ENCODE data around the gene SERP2. TPM values are rescaled to one million over a fixed set of nuclear protein-coding genes. Genes with fewer than 3 reads are reported as not detected.

The SERP2 gene
- total RNA-seq, 1 donor from 2014 or later, result 2.8 TPM

GRCh38 chr13:44355621-44356020, 18.0 kb upstream of the SERP2 start:
- no peaks in the 10 kb centered on the region for H3K9me3 ChIP-seq
- H3K27ac ChIP-seq, result no peak overlapping the region
- H3K27me3 ChIP-seq, result no peaks in the 10 kb centered on the region
- intact Hi-C loops (cut with DNase I), result no loop called here
- no peak for DNase-seq
- ATAC-seq, result no peak
- no peak overlapping the region for H3K4me3 ChIP-seq
- H3K36me3 ChIP-seq, result no peaks in the 10 kb centered on the region
- peaks cover 8% of the 10 kb centered on the region for H3K4me1 ChIP-seq
- no peak for TF ChIP-seq CTCF (IDR thresholded peaks at IDR 0.05)

GRCh38 chr13:44359983-44360375, 13.6 kb upstream of the SERP2 start:
- no peaks in the 10 kb centered on the region for H3K9me3 ChIP-seq
- H3K4me1 ChIP-seq, result no peaks in the 10 kb centered on the region
- ATAC-seq, result no peak
- DNase-seq, result no peak
- no peak for TF ChIP-seq CTCF (IDR thresholded peaks at IDR 0.05)
- intact Hi-C loops (cut with DNase I), result no loop called here
- H3K36me3 ChIP-seq, result no peaks in the 10 kb centered on the region
- no peaks in the 10 kb centered on the region for H3K27me3 ChIP-seq
- no peak overlapping the region for H3K4me3 ChIP-seq
- H3K27ac ChIP-seq, result no peak overlapping the region

GRCh38 chr13:44362394-44363040, 11.1 kb upstream of the SERP2 start:
- Histone ChIP-seq H3K27me3 (no peaks in the 10 kb centered on the region), H3K4me3 (no peak overlapping the region), H3K27ac (no peak overlapping the region), H3K9me3 (no peaks in the 10 kb centered on the region), H3K36me3 (no peaks in the 10 kb centered on the region), H3K4me1 (no peaks in the 10 kb centered on the region)
- DNase-seq (no peak), ATAC-seq (no peak)
- intact Hi-C loops (cut with DNase I), result no loop called here
- TF ChIP-seq CTCF (IDR thresholded peaks at IDR 0.05), result no peak

GRCh38 chr13:44363631-44364344, 9.8 kb upstream of the SERP2 start:
- no peaks in the 10 kb centered on the region for H3K4me1 ChIP-seq
- H3K9me3 ChIP-seq, result no peaks in the 10 kb centered on the region
- H3K4me3 ChIP-seq, result no peak overlapping the region
- intact Hi-C loops (cut with DNase I), result no loop called here
- no peaks in the 10 kb centered on the region for H3K36me3 ChIP-seq
- no peak for TF ChIP-seq CTCF (IDR thresholded peaks at IDR 0.05)
- ATAC-seq, result no peak
- no peaks in the 10 kb centered on the region for H3K27me3 ChIP-seq
- DNase-seq, result no peak
- no peak overlapping the region for H3K27ac ChIP-seq

- H3K4me3 ChIP-seq, result no peak overlapping the region
- intact Hi-C loops (cut with DNase I), result no loop called here
- no peak for TF ChIP-seq CTCF (IDR thresholded peaks at IDR 0.05)
- H3K27ac ChIP-seq, result no peak overlapping the region
- DNase-seq (no peak), ATAC-seq (no peak)
- no peaks in the 10 kb centered on the region for H3K4me1 ChIP-seq
- no peaks in the 10 kb centered on the region for H3K27me3 ChIP-seq
- H3K9me3 ChIP-seq, result no peaks in the 10 kb centered on the region
- no peaks in the 10 kb centered on the region for H3K36me3 ChIP-seq
Observed at GRCh38 chr13:44364345-44365000, 9.2 kb upstream of the SERP2 start.
